HCT116 (cell line): ENCODE data around the gene HSD17B1. TPM values are rescaled to one million over a fixed set of nuclear protein-coding genes. Genes with fewer than 3 reads are reported as not detected.

Experiments
- ATAC-seq: fragments of 200-7000 bp; cut with Tn5 transposase; 2 replicates; pipeline ENCODE4 v1.9.1; 2020; ENCODE audit warnings: mild to moderate bottlenecking, moderate library complexity
- BruUV-seq: library from RNA; stranded (reverse); fragments of 400-500 nt; replicated peaks from 2 replicates; lab custom pipeline; 2021; lab: Mats Ljungman, UMichigan
- CTCF ChIA-PET: fragments of 300-600 bp; sonication (Branson Sonifier 250); formaldehyde crosslinking; loops from one replicate; lab custom pipeline; 2021; ENCODE audit warnings: antibody characterized with exemption; lab: Charles Lee
- POLR2A ChIA-PET: fragments of 300-600, 350-600 bp; sonication (Branson Sonifier 250); formaldehyde crosslinking; loops from one replicate; lab custom pipeline; 2021; ENCODE audit warnings: antibody characterized with exemption; lab: Charles Lee
- RAD21 ChIA-PET, 2 experiments: fragments of 300-600 bp; sonication (Branson Sonifier 250); formaldehyde crosslinking; loops; one replicate each; lab custom pipeline; 2023; ENCODE audit warnings: low total read pairs in 2 of 2; ENCODE audit not compliant: uncharacterized antibody in 2 of 2, unreplicated experiment in 2 of 2, low non-redundant PET in 1 of 2; lab: Charles Lee
- DNase-seq: peaks from one replicate; pipeline ENCODE4 v3.0.0-alpha.2; 2010; ENCODE audit warnings: low read depth, low spot score
- H2AFZ ChIP-seq: fragments of 200-600 bp; shearing (Covaris generic), sonication (generic); 2 replicates; pipeline ENCODE4 v1.6.1; 2017; ENCODE audit warnings: low read depth, mixed run types, mixed read lengths, antibody characterized with exemption, low read length; ENCODE audit not compliant: poor library complexity, severe bottlenecking
- H3K27ac ChIP-seq: 2 replicates; pipeline ENCODE4 v1.5.1; 2012; ENCODE audit warnings: low read depth, low read length
- H3K27me3 ChIP-seq: fragments of 200-600 bp; sonication (generic); 2 replicates; pipeline ENCODE4 v1.6.1; 2016; ENCODE audit warnings: mixed run types, low read length, mixed read lengths; ENCODE audit not compliant: insufficient read depth
- H3K36me3 ChIP-seq, 2 experiments: fragments of 200-500 bp in 1 of 2; fragments of 200-600 bp in 1 of 2; sonication (Bioruptor generic) in 1 of 2; sonication (generic) in 1 of 2; 2 replicates each; pipeline versions ENCODE4 v1.5.1 to v1.6.1; 2014 to 2016; ENCODE audit warnings: low read length in 2 of 2, inconsistent platforms in 1 of 2, mixed read lengths in 1 of 2, mixed run types in 1 of 2; ENCODE audit not compliant: insufficient read depth in 2 of 2, control insufficient read depth in 1 of 2
- H3K4me1 ChIP-seq, 2 experiments: fragments of 200-600 bp in 1 of 2; sonication (generic) in 1 of 2; 2 replicates each; pipeline versions ENCODE4 v1.5.1 to v1.6.1; 2012 to 2017; ENCODE audit warnings: low read length in 2 of 2, inconsistent platforms in 1 of 2, mild to moderate bottlenecking in 1 of 2, mixed read lengths in 1 of 2, mixed run types in 1 of 2, moderate library complexity in 1 of 2; ENCODE audit not compliant: insufficient read depth in 2 of 2, control insufficient read depth in 1 of 2
- H3K4me2 ChIP-seq: fragments of 200-600 bp; sonication (generic); 2 replicates; pipeline ENCODE4 v1.6.1; 2017; ENCODE audit warnings: mixed run types, low read length, mixed read lengths
- H3K4me3 ChIP-seq, 2 experiments: fragments of 200-600 bp in 1 of 2; sonication (generic) in 1 of 2; replicated peaks in 1 of 2; 2 replicates each; pipeline ENCODE4 v1.5.1; 2011 to 2016; ENCODE audit warnings: low read length in 2 of 2, control low read depth in 1 of 2, low read depth in 1 of 2, mild to moderate bottlenecking in 1 of 2, mixed read lengths in 1 of 2, mixed run types in 1 of 2
- H3K79me2 ChIP-seq: fragments of 200-600 bp; sonication (generic); 2 replicates; pipeline ENCODE4 v1.6.1; 2017; ENCODE audit warnings: mild to moderate bottlenecking, mixed run types, low read length, moderate library complexity, mixed read lengths; ENCODE audit not compliant: insufficient read depth
- H3K9ac ChIP-seq: fragments of 200-600 bp; sonication (generic); 2 replicates; pipeline ENCODE4 v1.6.1; 2016; ENCODE audit warnings: low read length, mixed read lengths
- H3K9me2 ChIP-seq: fragments of 200-600 bp; sonication (generic), shearing (Covaris generic); 2 replicates; pipeline ENCODE4 v1.6.1; 2017; ENCODE audit warnings: mixed run types, mild to moderate bottlenecking, moderate library complexity; ENCODE audit not compliant: insufficient read depth
- H3K9me3 ChIP-seq, 2 experiments: fragments of 200-500 bp in 1 of 2; fragments of 200-600 bp in 1 of 2; sonication (Bioruptor generic) in 1 of 2; sonication (generic) in 1 of 2; 2 replicates each; pipeline ENCODE4 v1.6.1; 2014 to 2017; ENCODE audit warnings: low read length in 2 of 2, mixed read lengths in 2 of 2, inconsistent platforms in 1 of 2, low read depth in 1 of 2, mild to moderate bottlenecking in 1 of 2, mixed run types in 1 of 2, moderate library complexity in 1 of 2; ENCODE audit not compliant: control insufficient read depth in 1 of 2, insufficient read depth in 1 of 2
- H4K20me1 ChIP-seq: fragments of 200-600 bp; sonication (generic), shearing (Covaris generic); 2 replicates; pipeline ENCODE4 v1.6.1; 2017; ENCODE audit warnings: mixed run types, mild to moderate bottlenecking, moderate library complexity; ENCODE audit not compliant: insufficient read depth
- ATF3 ChIP-seq: IDR thresholded peaks from 2 replicates; pipeline ENCODE4 v1.6.1; 2012
- CBX3 ChIP-seq: IDR thresholded peaks from 2 replicates; pipeline ENCODE4 v1.6.1; 2012; ENCODE audit warnings: low read depth
- CTCF ChIP-seq, 3 experiments: fragments of 200-600 bp in 1 of 3; sonication (generic) in 1 of 3; IDR thresholded peaks in 2 of 3; conservative IDR thresholded peaks in 1 of 3; 2 replicates each; pipeline ENCODE4 v1.5.1; 2012 to 2017; ENCODE audit warnings: low read depth in 2 of 3, low read length in 2 of 3, antibody characterized with exemption in 1 of 3, borderline replicate concordance in 1 of 3, control low read depth in 1 of 3, mild to moderate bottlenecking in 1 of 3, mixed read lengths in 1 of 3, mixed run types in 1 of 3, moderate library complexity in 1 of 3; ENCODE audit not compliant: insufficient read depth in 1 of 3
- EGR1 ChIP-seq: IDR thresholded peaks from 2 replicates; pipeline ENCODE4 v1.6.1; 2012; ENCODE audit warnings: low read depth
- ELF1 ChIP-seq: IDR thresholded peaks from 2 replicates; pipeline ENCODE4 v1.6.1; 2012; ENCODE audit warnings: low read depth, borderline replicate concordance
- EZH2 ChIP-seq: fragments of 200-600 bp; sonication (generic); IDR thresholded peaks from 2 replicates; pipeline ENCODE4 v1.6.1; 2017; ENCODE audit warnings: antibody characterized with exemption, mixed run types
- EZH2phosphoT487 ChIP-seq: fragments of 200-600 bp; IDR thresholded peaks from 2 replicates; pipeline ENCODE4 v1.6.1; 2018; ENCODE audit warnings: antibody characterized with exemption, borderline replicate concordance
- FOSL1 ChIP-seq: IDR thresholded peaks from 2 replicates; pipeline ENCODE4 v1.6.1; 2012; ENCODE audit warnings: low read depth
- JUND ChIP-seq: IDR thresholded peaks from 2 replicates; pipeline ENCODE4 v1.6.1; 2012
- MAX ChIP-seq: IDR thresholded peaks from 2 replicates; pipeline ENCODE4 v1.6.1; 2012
- POLR2A ChIP-seq: IDR thresholded peaks from 2 replicates; pipeline ENCODE4 v1.7.0; 2011; ENCODE audit warnings: borderline replicate concordance; ENCODE audit not compliant: insufficient read depth, insufficient read length; ENCODE audit errors: extremely low read depth
- POLR2AphosphoS5 ChIP-seq: IDR thresholded peaks from 2 replicates; pipeline ENCODE4 v1.6.1; 2011; ENCODE audit warnings: mild to moderate bottlenecking, low read depth, low read length, moderate library complexity
- RAD21 ChIP-seq: IDR thresholded peaks from 2 replicates; pipeline ENCODE4 v1.6.1; 2012; ENCODE audit warnings: low read depth, mild to moderate bottlenecking
- REST ChIP-seq: IDR thresholded peaks from 2 replicates; pipeline ENCODE4 v1.6.1; 2012; ENCODE audit warnings: low read depth
- SIN3A ChIP-seq: IDR thresholded peaks from 2 replicates; pipeline ENCODE4 v1.6.1; 2012; ENCODE audit warnings: low read depth
- SP1 ChIP-seq: IDR thresholded peaks from 2 replicates; pipeline ENCODE4 v1.6.1; 2012; ENCODE audit warnings: low read depth
- SRF ChIP-seq: IDR thresholded peaks from 2 replicates; pipeline ENCODE4 v1.6.1; 2012; ENCODE audit warnings: low read depth
- ZBTB33 ChIP-seq: IDR thresholded peaks from 2 replicates; pipeline ENCODE4 v1.6.1; 2011; ENCODE audit warnings: mild to moderate bottlenecking, low read length, moderate library complexity; ENCODE audit not compliant: insufficient replicate concordance; ENCODE audit errors: extremely low read depth
- ZFX ChIP-seq: fragments of 450-650 bp; IDR thresholded peaks from 2 replicates; pipeline ENCODE4 v1.6.1; 2017
- ZNF274 ChIP-seq: fragments of 200-500 bp; sonication (Bioruptor generic); IDR thresholded peaks from 2 replicates; pipeline ENCODE4 v1.6.1; 2014; ENCODE audit warnings: mild to moderate bottlenecking, low read depth, low read length, inconsistent platforms
- intact Hi-C: fragments of 100-400 bp; cut with micrococcal nuclease; formaldehyde crosslinking; loops from 2 replicates; pipeline ENCODE4 v1.10.0; 2022
- total RNA-seq: library from RNA; stranded (reverse); gene quantifications from one replicate; pipeline ENCODE4 v1.2.1, GENCODE V29; 2021; ENCODE audit not compliant: unreplicated experiment

Gene HSD17B1
- total RNA-seq, 1 experiment from 2014 or later: 1.4 TPM

- BruUV-seq: no TSS peak
- Histone ChIP-seq H3K9me2 (no peaks in the 10 kb centered on the region), H3K4me3 (no peak overlapping the region)
- no peak for DNase-seq
- TF ChIP-seq POLR2AphosphoS5 (no peak), ZBTB33 (no peak), ZFX (no peak), SRF (no peak), CBX3 (no peak), SP1 (no peak), POLR2A (no peak), FOSL1 (no peak), CTCF (IDR thresholded peaks at IDR 0.05 in 2 of 3, conservative IDR thresholded peaks at IDR 0.05 in 1 of 3; ENCODE audit: borderline replicate concordance in 1 of 3, insufficient read depth in 1 of 3, low read depth in 2 of 3, low read length in 2 of 3) (no peak), SIN3A (no peak), JUND (no peak), REST (no peak), ZNF274 (no peak), EZH2 (no peak), MAX (no peak), EGR1 (no peak), ELF1 (no peak), EZH2phosphoT487 (no peak), RAD21 (no peak), ATF3 (no peak)
- TF ChIP-seq, all 23 proteins: peak for 0
- ATAC-seq: no peak
- ChIA-PET RAD21 (no interaction called here), POLR2A (interaction anchor here (1.1 kb wide), 1 partner anchor 99 kb away, joined by 4 read pairs; no protein-coding TSS in a partner anchor), CTCF (no interaction called here)
- H3K4me2 ChIP-seq: no peak overlapping the region
- H3K9ac ChIP-seq: no peak overlapping the region
- no peaks in the 10 kb centered on the region for H4K20me1 ChIP-seq
- H3K27ac ChIP-seq: no peak overlapping the region
- H3K4me1 ChIP-seq: peaks cover 30 to 69% of the 10 kb centered on the region in 2 experiments
- peaks cover 3 to 5% of the 10 kb centered on the region in 2 experiments; a peak in 2 of 4 replicates for H3K36me3 ChIP-seq
- H3K27me3 ChIP-seq: no peaks in the 10 kb centered on the region
- no peak overlapping the region for H2AFZ ChIP-seq
- intact Hi-C loops: loop anchor here (5.0 to 10.0 kb wide), 2 partner anchors 408 to 500 kb away; partner anchors contain the start of gene NKIRAS2
- H3K9me3 ChIP-seq: no peaks in the 10 kb centered on the region
- no peaks in the 10 kb centered on the region for H3K79me2 ChIP-seq
These were observed 27.5 kb upstream of the HSD17B1 start for GRCh38 chr17:42525221-42525620.
